GM19372 (cell line): ENCODE data around the gene PAX9.

Experiments
- ATAC-seq: cut with Tn5 transposase; IDR thresholded peaks from one replicate; pipeline ENCODE4 v1.9.1; 2021; ENCODE audit warnings: mild to moderate bottlenecking, low read depth, moderate library complexity; ENCODE audit not compliant: unreplicated experiment

Gene PAX9

GRCh38 chr14:36721877-36722276 lies 60.2 kb downstream of the PAX9 start:
- ATAC-seq, result no peak

DNA sequence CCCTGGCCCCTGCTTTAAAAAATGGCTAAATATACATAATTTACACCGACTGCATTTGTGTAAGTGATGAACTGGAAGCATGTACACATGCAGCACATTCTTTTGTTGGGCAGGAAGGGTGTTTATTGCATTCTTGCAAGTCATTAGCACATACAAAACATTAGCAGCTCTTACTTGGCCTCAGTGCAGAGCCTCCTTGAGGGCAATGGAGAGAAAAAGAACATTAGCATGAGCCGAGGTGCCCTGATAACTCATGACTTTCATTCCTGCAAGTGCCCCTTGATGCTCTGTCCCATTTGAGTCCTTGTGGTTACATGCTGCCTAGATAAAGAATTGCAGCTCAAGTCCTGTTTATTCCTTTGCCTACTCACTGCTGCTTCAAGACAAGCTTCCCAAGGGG lies 61.9 kb downstream of the PAX9 start:
- no peak for ATAC-seq

DNA sequence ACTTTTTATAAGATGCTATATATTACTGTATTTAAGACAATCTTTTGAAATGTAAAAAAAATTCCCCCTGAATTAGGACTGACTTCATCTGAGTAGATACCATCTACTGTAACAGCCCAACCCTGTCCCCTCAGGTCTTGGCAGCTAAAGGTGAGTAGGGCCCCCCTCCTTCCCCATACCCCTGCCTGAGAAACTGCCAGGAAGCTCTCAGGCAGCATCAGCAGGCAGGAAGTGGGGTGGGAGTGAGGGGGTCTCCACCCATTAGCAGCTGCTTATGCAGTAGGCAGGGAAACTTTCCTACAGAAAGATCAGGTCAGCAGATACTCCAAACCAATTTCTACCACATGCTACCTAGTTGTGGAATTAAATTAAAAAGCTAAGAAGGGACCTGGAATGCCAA lies 62.5 kb downstream of the PAX9 start:
- no peak for ATAC-seq

DNA sequence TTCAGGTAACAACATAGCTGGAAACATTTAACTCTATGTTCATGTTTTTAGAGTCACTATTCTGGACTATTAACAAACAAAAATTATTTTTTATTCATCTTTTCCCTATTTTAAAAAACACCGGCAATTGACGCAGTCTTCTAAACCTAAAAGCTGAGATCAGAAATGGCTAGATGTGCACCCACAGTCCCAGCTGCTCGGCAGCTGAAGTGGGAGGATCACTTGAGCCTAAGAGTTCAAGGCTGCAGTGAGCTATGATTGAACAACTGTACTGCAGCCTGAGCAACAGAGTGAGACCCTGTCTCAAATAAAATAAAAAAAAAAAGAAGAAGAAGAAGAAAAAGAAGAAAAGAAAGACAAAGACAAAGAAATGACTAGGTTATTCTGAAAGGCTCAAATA lies 64.5 kb downstream of the PAX9 start:
- ATAC-seq, result no peak
